DLD1 (cell line): ENCODE results near the gene ZBTB46.

Source experiments
- in situ Hi-C: cut with HindIII; loops from 2 replicates; pipeline ENCODE4 v1.10.0; 2017; ENCODE audit warnings: low sequenced_read_pairs

ZBTB46 gene

DNA sequence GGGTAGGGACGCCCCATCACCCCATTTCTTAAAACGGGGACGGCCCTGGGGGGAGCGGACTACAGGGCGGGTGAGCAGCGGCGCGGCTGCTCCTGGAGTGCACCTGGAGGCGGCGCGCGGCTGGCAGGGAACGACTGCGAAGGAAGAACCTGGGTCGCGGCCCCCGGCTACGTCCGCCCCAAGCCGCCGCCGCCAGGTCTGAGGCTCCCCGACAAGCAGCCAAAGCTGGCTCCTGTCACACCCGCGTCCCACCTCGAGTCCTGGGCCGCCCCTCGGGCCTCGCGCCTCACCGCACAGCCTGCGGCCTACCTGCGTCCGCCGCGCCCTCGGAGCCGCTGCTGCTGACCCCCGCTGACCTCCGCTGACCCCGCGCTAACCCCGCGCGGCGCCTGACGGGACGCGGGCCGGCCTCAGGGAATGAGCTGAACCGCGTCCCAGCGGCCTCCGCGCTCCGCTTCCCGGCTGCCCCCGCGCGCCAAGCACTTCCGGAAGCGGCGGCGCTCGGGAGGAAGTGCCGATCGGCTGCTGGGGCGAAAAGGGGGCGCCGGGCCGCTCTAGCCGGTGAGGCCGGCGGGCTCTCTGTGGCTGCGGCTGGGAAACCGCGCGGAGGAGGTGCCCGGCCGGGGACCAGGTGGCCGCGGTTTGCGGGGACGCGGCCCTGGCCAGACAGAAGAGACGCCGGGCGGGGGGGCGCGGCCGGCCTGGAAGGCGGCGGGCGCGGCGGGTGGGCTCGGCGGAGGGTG is 123.3 kb downstream of the ZBTB46 start, which contains the start of the genes ARFRP1 and ZGPAT:
TSS of gene ARFRP1 (minus strand) at position 419 of the 743 bp plus-strand sequence. CDS start 885 bp downstream, outside the sequence.
TSS of gene ZGPAT (plus strand) at position 482 of the 743 bp plus-strand sequence. CDS start 542 bp downstream, outside the sequence.
- in situ Hi-C loops, result no loop called here

DNA sequence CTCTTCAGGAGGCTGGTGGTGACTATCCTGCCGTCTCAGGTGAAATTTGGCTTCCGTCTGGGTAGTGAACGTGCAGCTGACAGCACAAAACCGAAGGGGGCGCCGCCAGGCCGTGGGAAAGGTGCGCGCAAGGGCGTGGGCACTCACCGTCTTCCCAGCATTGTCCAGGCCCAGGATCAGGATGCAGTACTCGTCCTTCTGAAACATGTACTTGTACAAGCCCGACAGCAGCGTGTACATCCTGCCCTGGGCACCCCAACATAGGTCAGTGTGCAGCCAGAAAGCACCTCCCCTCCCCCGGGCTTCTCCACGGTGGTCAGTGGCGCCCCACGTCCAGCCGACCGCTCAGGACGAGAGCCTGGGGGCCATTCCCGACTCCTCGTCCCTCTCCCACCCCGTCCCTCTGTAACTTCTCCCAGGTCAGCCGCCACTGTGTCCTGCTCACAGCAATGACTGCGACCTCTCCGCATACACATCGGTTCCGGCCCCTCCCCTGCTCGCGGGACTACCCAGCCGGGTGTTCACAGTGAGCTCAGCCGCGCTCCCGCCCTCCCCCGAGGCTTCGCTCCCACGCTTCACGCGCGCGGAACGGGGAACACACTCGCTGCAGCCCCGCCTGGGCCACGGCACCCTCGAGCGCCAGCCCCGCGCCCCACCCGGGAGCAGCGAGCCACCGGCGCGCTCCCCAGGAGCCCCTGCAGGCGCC is 124.1 kb downstream of the ZBTB46 start:
- in situ Hi-C loops, result no loop called here

DNA sequence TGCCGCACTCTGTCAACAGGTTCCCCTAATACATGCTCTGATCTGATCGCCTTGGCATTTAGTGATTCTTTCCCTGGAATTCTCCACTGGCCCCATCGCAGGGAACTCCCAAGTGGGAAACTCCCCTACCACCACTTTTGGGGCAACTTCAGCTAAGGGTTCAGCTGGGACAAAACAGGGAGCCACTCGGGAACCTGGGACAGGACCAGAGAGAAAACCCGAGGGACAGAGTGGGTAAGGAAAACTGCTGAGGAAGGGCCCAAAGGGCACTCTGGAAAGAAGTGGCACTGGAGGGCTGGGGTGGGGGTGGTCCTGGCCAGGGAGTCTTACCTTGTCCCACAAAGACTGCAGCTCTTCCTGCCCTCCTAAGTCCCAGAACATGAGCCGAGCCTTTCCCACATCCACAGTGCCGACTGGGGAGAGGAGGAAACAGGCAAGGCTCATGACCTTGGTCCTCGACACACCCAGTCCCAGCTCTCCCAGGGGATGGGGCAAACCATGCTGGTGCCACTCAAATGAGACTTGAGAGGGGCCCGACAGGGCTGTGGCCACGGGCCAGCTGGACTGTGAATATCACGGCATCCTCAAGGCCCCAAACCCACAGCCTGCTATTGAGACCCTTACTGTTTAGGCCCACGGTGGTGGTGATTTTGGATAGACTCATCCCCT is 124.9 kb downstream of the ZBTB46 start:
- in situ Hi-C loops, result no loop called here

DNA sequence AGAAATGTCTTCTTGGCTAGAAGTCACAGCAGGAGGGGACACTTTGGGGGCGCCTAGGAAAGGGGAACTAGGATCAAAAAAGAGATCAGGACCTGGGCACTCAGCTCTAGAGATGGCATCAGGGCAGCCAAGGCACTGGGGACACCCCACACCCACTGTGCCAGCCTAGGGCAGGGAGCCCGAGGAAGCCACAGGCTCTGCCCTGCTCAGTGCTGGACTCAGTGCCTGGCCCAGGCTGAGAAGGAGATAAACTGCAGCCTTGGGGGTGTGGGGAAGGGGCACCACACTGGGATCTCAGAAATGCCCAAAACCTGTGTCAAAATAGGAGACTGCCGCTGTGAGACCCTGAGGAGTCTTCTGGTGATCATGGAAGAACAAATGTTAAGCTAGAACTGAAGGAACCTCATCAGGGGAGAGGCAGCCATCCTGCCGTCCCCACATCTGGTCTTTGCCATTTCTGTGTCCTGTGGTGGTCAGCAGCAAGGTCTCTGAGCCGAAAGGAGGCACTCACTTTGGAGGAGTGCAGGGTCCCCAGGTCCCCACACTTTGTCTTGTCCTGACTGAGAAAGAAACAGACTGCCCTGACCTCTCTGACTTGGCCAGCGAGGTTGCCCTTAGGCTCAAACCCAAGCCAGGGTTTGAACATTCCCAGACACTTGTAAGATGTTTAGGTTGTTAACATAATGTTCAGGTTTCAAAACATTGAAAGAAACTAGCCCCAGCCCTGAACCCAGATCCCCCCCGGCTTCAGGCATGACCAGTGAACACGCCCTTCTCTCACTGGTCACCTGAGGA is 125.6 kb downstream of the ZBTB46 start:
- in situ Hi-C loops, result no loop called here

DNA sequence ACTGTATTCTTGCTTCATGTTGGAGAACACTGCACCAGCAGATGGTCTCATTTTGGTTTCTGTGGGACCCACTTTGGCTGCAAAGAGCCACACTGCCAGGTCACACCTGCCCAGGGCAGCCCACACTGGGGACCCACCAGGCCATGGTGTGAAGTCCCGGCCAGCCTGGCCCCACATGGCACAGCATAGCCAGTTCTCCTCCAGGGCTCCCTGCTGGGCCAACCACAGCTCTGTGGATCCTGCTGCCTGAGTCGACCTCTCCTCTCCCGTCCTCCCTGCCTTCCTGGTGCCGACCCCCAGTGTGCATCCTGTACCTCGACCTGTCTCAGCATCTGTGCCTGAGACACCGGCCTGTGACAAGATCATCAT is 126.3 kb downstream of the ZBTB46 start:
- in situ Hi-C loops, result no loop called here

DNA sequence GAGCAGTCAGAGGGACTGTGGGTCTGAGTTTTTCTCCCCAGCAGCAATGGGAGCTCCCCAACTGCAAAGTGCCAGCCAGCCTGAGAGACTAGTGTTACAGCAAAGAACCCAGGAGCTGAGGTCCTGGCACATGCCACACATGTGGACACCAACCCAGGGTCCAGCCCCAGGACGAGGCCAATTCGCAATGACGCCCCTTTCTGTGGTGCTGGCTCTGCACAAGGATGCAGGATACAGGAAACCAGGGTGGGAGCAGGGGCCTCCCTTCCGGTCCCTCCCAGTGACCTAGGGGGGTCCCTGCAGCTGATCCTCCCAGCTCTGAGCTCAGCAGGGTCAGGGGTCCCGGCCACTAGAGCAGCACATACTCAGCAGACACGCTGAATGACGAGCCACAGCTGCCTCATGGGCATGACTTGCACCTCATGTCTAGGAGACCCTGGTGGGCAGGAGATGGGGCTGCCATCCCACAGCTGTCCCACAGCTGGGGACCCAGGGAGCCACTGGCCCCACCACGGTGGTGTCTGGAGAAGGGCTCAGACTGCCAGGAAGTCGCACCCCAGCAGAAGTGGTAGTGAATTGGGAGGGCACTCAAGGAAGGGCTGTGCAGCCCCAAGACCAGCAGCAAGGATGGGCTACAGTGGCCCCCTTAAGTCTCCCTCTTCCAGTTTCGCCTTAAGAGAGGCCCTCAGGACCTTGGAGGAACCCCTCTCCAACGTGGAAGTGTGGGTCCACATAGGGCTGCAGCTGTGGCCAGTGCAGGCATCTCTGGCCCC is 126.9 kb downstream of the ZBTB46 start:
- in situ Hi-C loops, result no loop called here

DNA sequence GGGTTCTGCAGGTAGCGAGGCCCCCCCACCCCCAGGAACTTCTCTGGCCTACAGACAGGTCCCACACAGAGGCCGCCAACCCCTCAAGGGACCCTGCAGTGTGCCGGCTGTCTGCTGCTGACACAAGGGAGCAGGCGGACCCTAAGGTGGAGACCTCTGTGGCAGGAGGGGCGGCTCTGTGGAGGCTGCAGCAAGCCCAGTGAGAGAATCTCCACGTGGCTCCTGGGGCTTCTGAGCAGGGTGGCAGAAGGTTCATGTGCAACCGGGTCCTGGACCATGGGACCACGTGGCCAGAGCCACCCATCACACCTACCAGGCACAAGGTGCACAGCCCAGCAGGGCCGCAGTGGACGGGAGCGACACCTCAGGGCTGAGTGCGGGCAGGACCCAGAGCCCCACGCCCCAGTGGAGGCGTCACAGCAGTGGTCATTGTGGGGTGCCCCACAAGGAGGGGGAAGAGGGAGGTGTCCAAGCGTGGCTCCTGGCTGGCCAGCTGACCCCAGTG is 127.5 kb downstream of the ZBTB46 start:
- in situ Hi-C loops, result no loop called here

DNA sequence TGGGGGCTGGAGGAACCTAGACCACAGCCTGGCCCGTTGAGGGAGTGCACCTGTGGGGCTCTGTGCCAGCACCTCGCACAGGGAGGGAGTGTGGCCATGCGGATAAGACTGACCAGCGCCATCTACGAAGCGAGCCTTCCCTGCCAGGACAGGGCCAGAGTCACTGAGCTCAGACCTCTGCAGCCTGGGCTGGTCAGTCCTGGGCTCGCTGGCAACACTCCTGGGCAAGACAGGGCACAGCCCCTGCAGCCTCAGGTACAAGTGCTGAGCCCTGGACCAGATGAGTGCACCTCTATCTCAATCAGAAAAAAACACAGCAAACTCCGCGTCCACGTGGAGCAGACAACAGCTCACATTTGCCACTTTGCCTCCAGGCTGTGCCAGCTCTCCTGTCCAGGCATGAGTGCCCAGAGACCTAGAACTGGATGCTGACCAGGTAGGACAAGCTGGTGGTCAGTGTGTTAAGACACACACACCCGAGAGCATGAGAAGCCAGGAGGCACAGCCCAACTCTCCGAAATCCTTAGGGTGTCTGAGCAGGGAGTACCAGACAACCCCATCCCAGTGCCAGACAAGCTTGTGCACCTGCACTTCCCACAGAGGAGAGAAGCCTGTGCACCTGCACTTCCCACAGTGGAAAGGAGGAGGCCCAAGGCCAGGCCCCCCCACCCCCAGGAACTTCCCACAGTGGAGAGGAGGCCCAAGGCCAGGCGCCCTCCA is 128.2 kb downstream of the ZBTB46 start:
- in situ Hi-C loops, result no loop called here

DNA sequence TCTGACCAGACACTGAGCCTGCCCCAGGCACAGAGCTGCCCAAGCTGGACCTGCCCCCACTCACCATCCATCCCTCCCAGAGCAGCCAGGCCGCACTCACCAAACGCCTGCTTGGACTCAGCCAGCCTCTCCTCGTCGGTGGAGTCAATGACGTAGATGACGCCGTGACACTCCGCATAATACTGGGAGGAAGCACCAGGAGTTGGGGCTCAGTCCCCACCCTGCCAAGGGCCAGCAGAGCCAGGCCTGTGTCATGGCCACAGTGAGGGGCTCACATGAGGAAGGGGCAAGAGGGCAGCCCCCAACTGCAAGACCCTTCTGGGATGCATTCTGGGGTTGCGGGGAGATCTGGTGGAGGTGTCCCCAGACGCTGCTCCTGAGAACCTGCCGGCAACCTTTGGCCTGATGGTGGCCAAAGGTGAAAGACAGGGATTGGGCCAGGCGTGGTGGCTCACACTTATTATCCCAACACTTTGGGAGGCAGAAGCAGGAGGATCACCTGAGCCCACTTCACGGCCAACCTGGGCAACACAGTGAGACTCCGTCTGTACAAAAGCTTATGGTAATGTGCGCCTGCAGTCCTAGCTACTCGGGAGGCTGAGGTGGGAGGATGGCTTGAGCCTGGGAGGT is 128.9 kb downstream of the ZBTB46 start:
- in situ Hi-C loops, result no loop called here

DNA sequence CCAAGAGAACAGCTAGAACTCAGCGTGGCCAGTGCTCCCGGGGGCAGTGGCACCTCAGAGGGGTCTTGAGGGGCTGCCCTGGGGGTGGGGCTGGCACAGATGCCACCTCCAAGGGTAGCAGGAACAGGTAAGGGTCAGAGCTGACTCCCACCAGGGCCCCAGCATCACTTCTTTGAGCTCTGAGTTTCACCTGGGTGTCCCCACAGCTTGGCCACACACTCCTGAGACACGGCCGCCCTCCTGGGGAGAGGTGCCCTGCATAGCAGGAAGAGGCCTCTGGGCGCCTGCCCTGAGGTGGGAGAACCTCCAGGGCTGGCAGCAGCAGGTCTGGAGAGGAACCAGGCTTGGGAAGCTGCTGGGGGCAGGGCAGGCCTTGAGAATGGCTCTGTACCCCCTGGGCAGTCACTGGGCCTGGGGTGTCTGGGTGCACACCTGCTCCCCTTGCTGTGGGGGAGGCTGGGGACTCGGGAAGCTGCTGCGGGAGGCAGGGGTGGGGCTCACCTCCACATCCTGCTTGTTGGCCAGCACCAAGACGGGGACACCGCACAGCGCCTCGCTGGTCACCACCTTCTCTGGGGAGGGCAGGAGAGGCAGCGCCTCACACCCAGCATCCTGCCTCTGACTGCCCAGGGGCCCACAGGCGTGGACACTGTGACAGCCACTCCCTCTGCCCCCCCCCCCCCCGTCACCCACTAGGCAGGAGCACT is 129.6 kb downstream of the ZBTB46 start:
- in situ Hi-C loops, result no loop called here

DNA sequence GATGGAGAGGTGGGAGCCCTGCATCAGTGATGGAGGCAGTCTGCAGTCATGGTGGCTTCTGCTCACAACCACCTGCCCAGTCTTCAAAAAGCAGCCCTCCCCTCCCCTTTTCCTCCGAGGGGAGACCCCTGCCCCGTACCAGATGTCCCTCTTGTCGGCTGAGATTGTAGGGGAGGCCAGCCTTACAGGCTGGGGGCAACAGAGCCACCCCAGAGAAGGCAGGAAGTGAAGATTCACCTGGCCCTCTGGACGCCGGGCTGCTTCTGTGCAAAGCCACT is 130.1 kb downstream of the ZBTB46 start:
- in situ Hi-C loops, result no loop called here

DNA sequence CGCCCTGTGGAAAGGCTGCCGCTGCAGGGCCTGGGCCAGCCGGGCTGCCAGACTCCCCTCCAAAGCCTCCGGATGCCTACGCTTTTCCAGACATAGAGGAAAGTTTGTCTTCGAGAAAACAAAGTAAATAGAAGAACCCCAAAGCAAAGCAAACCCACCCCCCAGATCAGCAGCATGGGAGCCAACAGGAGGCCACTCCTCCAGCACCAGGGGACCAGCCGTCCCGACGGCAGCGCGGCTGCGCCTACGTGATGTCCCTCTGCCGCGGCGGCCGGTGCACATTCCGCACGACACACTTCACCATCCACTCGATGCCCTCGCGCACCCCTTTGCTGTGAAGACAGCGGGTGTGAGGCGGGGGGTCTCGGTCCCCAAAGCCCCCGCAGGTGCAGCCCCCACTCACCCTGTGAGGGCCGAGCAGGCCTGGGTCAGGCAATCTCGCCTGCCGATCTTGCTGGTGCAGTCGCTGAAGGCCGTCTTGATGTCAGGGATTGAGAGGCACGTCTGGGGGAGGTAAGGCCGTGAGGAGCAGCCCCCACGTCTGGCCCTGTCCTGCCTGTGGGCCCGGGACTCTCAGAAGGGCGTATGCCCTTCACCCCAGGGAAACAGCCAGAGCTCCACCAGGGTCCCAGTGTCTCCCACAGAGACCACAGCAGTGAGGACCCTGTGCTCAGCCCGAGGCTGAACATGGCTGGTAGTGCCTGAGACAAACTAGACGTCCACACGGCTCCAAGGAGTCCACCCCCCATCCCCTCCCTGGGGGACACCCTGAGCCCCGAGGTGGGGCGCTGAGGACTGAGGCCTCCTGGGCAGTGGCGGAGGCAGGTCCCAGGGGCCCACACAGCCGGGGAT is 130.6 kb downstream of the ZBTB46 start:
- in situ Hi-C loops, result no loop called here

DNA sequence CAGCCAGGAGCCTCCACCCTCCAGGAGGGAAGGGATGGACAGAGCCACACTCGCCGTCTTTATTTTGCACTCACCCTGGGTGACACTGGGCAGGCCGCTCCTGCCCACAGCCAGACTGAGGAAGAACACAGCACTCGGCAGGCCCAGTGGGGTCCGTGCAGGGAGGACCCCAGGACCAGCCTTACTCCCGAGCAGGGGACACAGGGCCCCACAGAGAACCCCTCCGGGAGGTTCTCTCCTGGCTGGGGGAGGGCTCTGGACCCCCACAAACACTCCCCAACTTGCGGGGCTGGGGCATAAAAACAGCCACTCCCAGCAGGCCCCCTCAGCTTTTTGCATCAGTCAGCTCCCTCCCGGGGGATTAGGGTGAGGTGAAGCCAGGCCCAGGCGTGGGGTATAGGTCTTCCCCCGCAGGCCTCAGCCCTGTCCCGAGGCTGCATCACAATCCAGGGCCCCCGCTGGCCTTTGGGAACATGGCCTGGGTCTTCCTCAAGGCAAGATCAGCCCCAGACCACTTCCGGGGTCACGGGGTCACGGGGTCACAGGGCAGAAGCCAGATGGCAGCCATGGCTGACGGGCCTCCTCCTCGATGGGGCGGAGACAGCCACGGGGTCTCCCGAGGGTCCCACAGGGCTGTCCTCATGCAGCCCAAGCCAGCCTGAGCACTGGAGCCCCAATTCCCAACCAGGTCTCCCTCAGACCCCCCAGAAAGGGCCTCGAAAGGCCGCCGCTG is 131.4 kb downstream of the ZBTB46 start:
- in situ Hi-C loops, result no loop called here

DNA sequence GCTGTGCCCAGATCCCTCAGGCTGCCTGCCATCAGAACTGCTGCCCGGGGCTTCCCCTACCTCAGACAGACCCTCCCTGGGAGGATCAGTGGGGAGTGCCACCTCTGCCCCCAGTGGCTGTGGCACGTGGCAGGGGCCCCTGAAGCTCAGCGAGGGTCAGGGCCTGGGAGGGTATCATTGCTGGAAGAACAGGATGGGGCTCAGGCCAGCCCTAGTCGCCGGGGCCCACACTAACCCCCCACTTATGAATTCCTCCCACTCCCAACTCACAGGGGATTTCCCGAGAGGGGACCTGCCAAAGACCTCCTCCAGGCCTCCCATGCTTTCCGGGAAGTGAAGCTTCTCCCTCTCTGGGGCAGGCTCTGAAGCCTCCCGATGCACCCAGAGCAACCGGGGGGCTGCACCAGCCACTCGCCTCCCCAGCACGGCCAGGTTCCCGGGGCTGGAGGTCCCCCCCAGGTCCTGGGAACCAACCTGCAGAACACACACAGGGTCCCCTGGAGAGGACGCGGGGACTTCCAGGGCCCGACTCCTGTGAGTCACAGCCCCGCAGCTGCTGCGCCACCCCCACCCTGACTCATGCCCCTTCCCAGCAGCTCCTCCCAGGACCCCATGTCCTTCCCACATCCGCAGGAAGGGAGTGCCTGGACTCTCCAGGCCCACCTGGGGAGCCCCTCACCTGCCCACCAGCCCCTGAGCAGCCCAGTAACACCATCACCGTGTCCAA is 132.2 kb downstream of the ZBTB46 start:
- in situ Hi-C loops, result no loop called here

DNA sequence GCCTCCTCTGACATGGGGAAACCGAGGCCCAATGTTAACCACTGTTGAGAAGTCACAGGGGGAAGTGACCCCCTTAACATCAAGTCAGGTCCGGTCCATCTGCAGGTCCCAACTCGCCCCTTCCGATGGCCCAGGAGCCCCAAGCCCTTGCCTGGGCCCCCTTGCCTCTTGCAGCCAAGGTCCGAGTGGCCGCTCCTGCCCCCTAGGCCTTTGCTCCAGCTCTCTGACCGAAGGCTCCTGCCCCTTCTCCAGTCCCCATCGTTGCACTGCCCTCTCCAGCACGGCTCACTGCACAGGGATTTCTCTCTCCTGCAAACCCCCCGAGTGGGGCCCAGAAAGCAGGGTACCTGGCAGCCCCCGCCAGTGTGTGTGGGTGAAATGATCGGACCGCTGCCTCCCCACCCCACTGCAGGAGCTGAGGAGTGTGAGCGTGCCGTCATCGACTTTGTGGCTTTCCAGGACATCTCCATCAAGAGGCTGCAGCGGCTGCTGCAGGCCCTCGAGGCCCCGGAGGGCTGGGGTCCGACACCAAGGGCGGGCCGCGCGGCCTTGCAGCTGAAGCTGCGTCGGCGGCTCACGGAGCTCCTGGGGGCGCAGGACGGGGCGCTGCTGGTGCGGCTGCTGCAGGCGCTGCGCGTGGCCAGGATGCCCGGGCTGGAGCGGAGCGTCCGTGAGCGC is 133.1 kb downstream of the ZBTB46 start:
- in situ Hi-C loops, result no loop called here

DNA sequence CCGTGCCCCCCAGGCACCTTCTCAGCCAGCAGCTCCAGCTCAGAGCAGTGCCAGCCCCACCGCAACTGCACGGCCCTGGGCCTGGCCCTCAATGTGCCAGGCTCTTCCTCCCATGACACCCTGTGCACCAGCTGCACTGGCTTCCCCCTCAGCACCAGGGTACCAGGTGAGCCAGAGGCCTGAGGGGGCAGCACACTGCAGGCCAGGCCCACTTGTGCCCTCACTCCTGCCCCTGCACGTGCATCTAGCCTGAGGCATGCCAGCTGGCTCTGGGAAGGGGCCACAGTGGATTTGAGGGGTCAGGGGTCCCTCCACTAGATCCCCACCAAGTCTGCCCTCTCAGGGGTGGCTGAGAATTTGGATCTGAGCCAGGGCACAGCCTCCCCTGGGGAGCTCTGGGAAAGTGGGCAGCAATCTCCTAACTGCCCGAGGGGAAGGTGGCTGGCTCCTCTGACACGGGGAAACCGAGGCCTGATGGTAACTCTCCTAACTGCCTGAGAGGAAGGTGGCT is 133.7 kb downstream of the ZBTB46 start:
- in situ Hi-C loops, result no loop called here
